GM12892 (cell line): Measurements from ENCODE around the gene ANKH.

ENCODE experiments used
- DNase-seq: peaks from one replicate; pipeline ENCODE4 v3.0.0; 2011; ENCODE audit not compliant: insufficient read length
- FAIRE-seq: peaks from 2 replicates; lab custom pipeline; 2011; peaks lifted over from hg19 to GRCh38; lab: Jason Lieb, UNC
- POLR2A ChIP-seq: IDR thresholded peaks from 2 replicates; pipeline ENCODE4 v1.6.1; 2011; ENCODE audit warnings: low read depth, low read length, control low read depth
- POLR2AphosphoS5 ChIP-seq: IDR thresholded peaks from 2 replicates; pipeline ENCODE4 v1.6.1; 2011; ENCODE audit warnings: low read depth, low read length, control low read depth
- TAF1 ChIP-seq: IDR thresholded peaks from 2 replicates; pipeline ENCODE4 v1.6.1; 2011; ENCODE audit warnings: low read depth, mild to moderate bottlenecking, control low read depth, low read length, borderline replicate concordance

ANKH gene

DNA sequence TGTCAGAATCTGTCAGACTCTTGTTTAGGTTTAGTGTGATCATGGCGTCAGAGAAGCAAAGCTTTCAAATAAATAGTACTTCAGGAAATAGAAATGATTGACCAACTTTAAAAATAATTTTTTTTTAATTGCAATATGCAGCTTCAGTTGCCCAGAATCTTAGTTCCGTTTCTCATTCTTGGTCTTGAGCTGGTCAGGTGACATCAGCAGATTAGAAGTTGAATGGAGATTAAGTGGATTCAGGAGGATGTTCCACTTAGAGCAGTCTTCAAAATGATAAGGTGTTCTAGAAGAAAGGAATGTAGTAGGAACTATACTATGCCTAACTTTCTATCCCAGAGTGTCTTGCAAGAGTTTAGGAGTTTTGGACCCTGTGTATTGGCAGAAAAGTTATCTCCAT, 176.4 kb downstream of the ANKH start:
- FAIRE-seq (no peak), DNase-seq (no peak)
- TF ChIP-seq TAF1 (no peak), POLR2A (no peak), POLR2AphosphoS5 (no peak)

DNA sequence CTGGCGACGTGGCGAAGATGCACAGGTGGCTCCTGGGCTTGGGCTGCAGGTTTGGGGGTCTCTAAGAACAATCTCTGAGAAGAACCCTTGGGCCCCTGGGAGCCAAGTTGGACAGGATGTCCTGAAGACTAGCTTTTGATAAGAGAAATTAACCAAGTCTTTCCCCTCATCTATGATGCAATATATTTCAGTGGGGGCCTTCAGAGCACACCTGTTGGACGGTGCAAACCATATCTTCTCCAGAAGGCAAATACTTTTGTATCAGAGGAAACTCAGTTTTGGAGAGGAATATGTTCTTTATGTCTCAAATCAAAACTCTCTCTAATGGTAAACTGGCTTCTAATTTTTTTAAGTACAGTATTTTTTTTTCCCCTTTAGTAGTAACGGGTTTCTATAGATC, 178.5 kb downstream of the ANKH start:
- TF ChIP-seq POLR2AphosphoS5 (no peak), POLR2A (no peak), TAF1 (no peak)
- FAIRE-seq = no peak
- DNase-seq = no peak

- no peak for FAIRE-seq
- no peak for DNase-seq
- no peak for TF ChIP-seq POLR2A
- TF ChIP-seq POLR2AphosphoS5 = no peak
- no peak for TF ChIP-seq TAF1
Observed at GRCh38 chr5:14687023-14687665, 184.4 kb downstream of the ANKH start.

GRCh38 chr5:14686517-14686916, 185.1 kb downstream of the ANKH start:
- no peak for TF ChIP-seq POLR2A
- no peak for TF ChIP-seq POLR2AphosphoS5
- no peak for TF ChIP-seq TAF1
- no peak for FAIRE-seq
- no peak for DNase-seq

- peak; percentile 46 for FAIRE-seq
- 0 out of 2 replicates have a peak, but pooled peaks have one; percentile 39 for TF ChIP-seq POLR2AphosphoS5
- TF ChIP-seq TAF1 = no peak
- TF ChIP-seq POLR2A = no peak
- DNase-seq = no peak
Observed at GRCh38 chr5:14685757-14686156, 185.8 kb downstream of the ANKH start.

DNA sequence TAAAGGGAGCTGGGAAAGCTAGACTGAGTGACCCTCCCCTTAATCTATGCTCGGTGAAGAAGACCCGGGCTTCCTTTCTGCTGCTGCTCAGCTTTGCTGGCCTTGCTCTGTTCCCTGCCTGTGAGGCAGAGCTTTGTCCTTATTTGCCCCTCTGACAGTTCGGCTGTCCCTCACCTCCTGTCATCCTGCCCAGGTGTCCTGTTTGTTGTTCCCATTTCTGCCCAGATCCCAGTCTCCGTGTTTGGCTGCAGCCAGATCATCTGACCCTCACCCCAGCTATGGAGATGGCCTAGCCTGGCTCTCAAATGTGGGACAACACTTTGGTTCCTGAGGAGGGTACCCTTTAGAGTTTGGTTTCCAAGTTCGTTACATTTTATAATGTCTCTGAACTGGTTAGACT, 186.8 kb downstream of the ANKH start:
- no peak for FAIRE-seq
- no peak for DNase-seq
- TF ChIP-seq TAF1 (no peak), POLR2A (no peak), POLR2AphosphoS5 (no peak)

DNA sequence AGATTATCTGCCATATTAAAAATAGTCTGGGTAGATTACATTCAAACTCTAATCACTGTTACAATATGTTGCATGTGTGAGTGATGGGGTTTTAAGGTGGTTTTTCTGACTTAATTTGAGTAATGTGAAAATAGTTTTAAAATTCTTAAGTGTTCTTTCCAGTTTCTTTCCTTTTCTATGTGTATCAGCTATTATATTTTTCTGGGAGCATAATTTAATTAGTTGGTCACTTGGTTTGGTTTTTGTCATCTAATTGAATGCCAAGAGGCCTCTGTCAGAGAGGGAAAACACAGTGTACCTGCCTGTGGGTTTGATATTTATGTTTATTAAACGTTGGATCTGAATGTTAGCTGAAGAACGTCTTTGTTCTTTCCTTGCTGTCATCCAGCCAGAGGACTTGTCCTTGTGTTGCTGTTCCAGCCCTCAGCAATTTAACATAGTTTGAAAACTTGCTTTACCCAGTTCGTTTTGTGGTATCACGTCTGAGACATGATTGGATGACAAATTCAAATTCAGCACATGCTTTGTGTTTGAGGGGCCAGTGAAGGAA, 187.6 kb downstream of the ANKH start:
- no peak for DNase-seq
- TF ChIP-seq TAF1 = no peak
- FAIRE-seq = no peak

DNA sequence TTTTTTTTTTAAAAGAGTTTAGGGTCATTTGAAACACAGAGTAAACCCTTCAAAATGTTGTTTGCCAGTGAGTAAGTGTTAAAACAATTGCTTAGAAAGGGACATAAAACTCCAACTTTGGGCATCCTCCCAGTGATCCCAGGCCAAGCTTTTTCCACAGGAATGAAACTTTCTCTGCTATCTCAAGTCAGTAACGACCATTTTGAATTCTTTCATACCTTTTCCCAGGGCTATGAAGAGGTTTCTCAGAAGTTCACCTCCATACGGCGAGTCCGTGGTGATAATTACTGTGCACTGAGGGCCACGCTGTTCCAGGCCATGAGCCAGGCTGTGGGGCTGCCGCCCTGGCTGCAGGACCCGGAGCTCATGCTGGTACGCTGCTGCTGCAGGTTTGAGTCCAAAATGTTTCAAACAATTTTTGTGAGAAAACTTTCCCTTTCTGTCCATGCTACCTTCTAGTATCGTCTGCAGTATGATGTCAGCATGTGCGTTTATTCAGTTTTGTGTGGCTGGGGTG, 190.3 kb downstream of the ANKH start:
- TF ChIP-seq TAF1 (no peak), POLR2AphosphoS5 (no peak), POLR2A (0 out of 2 replicates have a peak, but pooled peaks have one; percentile 24)
- DNase-seq (no peak), FAIRE-seq (no peak)

DNA sequence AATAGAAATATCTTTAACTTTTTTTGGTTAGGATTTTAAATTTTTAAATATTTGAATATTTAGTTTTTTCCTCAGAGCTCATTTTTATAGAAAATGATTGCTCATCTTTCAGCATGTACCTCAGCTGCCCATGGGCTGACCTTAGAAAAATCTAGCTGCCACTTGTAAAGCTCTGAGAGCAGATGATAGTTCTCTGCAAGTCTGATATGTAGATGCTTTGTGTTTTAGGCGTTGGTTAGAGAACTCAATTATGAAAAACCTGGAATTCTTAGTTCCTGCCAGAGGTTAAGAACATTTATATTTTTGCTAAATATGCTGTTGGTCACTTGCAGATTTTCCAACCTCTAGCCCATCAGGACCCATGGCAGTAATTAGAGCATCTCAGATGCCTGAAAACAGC, 192.0 kb downstream of the ANKH start:
- FAIRE-seq (no peak), DNase-seq (no peak)
- no peak for TF ChIP-seq POLR2A
- no peak for TF ChIP-seq POLR2AphosphoS5
- TF ChIP-seq TAF1 = no peak

- FAIRE-seq = no peak
- DNase-seq = no peak
- TF ChIP-seq POLR2A (no peak), POLR2AphosphoS5 (no peak), TAF1 (no peak)
Observed at GRCh38 chr5:14678773-14679334, 192.7 kb downstream of the ANKH start.

- FAIRE-seq = peak; percentile 78
- TF ChIP-seq POLR2A = no peak
- TF ChIP-seq POLR2AphosphoS5 = no peak
- TF ChIP-seq TAF1 = no peak
Observed at GRCh38 chr5:14676320-14676719, 195.3 kb downstream of the ANKH start.

DNA sequence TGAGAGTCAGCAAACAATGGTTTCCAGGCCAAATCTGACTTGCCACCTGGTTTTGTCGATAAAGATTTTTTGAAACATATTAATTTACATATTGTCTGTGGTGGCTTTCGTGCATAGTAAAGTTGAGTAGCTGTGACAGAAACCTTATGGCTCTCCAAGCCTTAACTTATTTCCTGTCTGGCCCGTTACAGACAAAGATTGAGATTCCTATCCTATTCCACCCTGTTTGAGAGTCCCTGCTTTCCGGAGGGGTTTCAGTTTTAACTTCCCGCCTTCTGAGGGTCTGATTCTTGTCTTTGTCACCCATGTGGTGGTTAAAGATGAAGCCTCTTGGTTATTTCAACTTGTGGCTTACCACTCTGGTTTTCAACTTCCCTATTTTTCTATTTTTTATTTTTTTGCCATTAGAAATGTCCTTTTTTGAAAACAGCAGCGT, 195.7 kb downstream of the ANKH start:
- DNase-seq (no peak), FAIRE-seq (peak; percentile 17)
- no peak for TF ChIP-seq POLR2A
- TF ChIP-seq TAF1 = no peak
- TF ChIP-seq POLR2AphosphoS5 = no peak

More at GRCh38 chr5:14676320-14676719, 195.3 kb downstream of the ANKH start:
- no peak for DNase-seq
